Upper lobe of left lung (tissue), 6 donors: ENCODE data around the gene NVL. TPM values are rescaled to one million over a fixed set of nuclear protein-coding genes. Genes with fewer than 3 reads are reported as not detected.
"Not testable (repeated sequence)": the region's sequence is repeated elsewhere in the genome, so short reads cannot be mapped to it uniquely, and the experiment has no call there.

Experiments
- ATAC-seq, 2 donors: fragments of 200-7000 bp; cut with Tn5 transposase; one replicate each; pipeline ENCODE4 v1.9.1; 2022; ENCODE audit warnings: mild to moderate bottlenecking in 2 of 2, moderate library complexity in 2 of 2; ENCODE audit not compliant: low FRiP score in 2 of 2
- DNase-seq, 2 donors: peaks; one replicate each; pipeline ENCODE4 v3.0.0-alpha.2; 2019 to 2020
- H3K27ac ChIP-seq, 4 donors: fragments of 200-600 bp; sonication (generic); one replicate each; pipeline ENCODE4 v1.5.1; 2016 to 2019
- H3K27me3 ChIP-seq, 4 donors: fragments of 200-600 bp; sonication (generic); one replicate each; pipeline ENCODE4 v1.5.1; 2017 to 2019
- H3K36me3 ChIP-seq, 4 donors: fragments of 200-600 bp; sonication (generic); one replicate each; pipeline ENCODE4 v1.5.1; 2016 to 2019
- H3K4me1 ChIP-seq, 4 donors: fragments of 200-600 bp; sonication (generic); one replicate each; pipeline ENCODE4 v1.5.1; 2018 to 2019
- H3K4me3 ChIP-seq, 4 donors: fragments of 200-600 bp; sonication (generic); one replicate each; pipeline ENCODE4 v1.5.1; 2017 to 2019; ENCODE audit warnings: mild to moderate bottlenecking in 2 of 4, moderate library complexity in 1 of 4
- H3K9me3 ChIP-seq, 4 donors: fragments of 200-600 bp; sonication (generic); one replicate each; pipeline ENCODE4 v1.5.1; 2018 to 2019
- EP300 ChIP-seq, 4 donors: sonication (generic); formaldehyde crosslinking; IDR thresholded peaks; one replicate each; pipeline ENCODE4 v1.5.1; 2017; ENCODE audit warnings: antibody characterized with exemption in 4 of 4, control low read depth in 2 of 4
- POLR2A ChIP-seq, 4 donors: fragments of 450-650 bp; IDR thresholded peaks; one replicate each; pipeline ENCODE4 v1.5.1; 2016 to 2017; ENCODE audit warnings: antibody characterized with exemption in 4 of 4, mild to moderate bottlenecking in 2 of 4
- POLR2AphosphoS5 ChIP-seq, 2 donors: sonication (generic); formaldehyde crosslinking; IDR thresholded peaks; one replicate each; pipeline ENCODE4 v1.5.1; 2017; ENCODE audit warnings: antibody characterized with exemption in 2 of 2
- WGBS, 2 donors: methylation state at CpG; one replicate each; pipeline ENCODE4 v1.1.5; 2017 to 2018; 5-methylcytosine and 5-hydroxymethylcytosine counted together
- total RNA-seq, 6 donors: library from RNA; depleted of rRNA in 4 of 6; stranded (reverse); fragments of >200 nt in 4 of 6; gene quantifications; one replicate each; pipeline versions ENCODE4 v1.1.0 to v1.2.1, GENCODE V29; 2016 to 2021
- TF ChIP-seq, protein P1 (sequence below), 6 experiments: fragments of 450-650 bp in 4 of 6; fragments of 200-600 bp in 2 of 6; sonication (generic) in 2 of 6; IDR thresholded peaks; one replicate each; pipeline ENCODE4 v1.5.1; 2016 to 2019; ENCODE audit warnings: antibody characterized with exemption in 6 of 6
- donor health status: DM: no; HTN: no; CAD: no; lungs with moderate emphysema.
- donor health status: DM: no; HTN: yes; CAD: no; lungs with severe emphysema.

NVL gene
- total RNA-seq, 6 donors from 2014 or later: 20.2 to 56.6 (median 34.1) TPM

DNA sequence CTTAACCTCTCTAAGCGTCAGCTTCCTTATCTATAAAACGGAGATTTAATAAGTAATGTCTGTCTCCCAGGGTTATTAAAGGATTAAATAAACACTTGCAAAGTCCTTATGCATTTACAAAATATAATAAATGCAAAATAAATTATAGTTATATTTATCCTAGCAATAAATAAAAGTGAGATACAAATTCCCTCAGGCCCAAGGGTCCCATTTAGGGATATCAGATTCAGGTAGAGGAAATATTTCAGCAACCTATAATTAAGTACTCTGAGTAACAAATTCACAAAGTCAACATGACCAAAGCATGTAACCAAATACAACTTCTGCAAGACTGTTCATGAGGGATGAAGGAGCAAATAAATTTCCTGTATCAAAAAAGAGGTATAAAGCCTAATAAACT lies 17.9 kb downstream of the NVL start:
- DNase-seq (no peak), ATAC-seq (no peak)
- WGBS, 2 donors: 62 to 70% methylated on average over 2 of the region's 2 CpGs
- Histone ChIP-seq H3K4me3 (no peak overlapping the region), H3K27ac (no peak overlapping the region), H3K9me3 (no peaks in the 10 kb centered on the region), H3K4me1 (no peaks in the 10 kb centered on the region), H3K27me3 (no peaks in the 10 kb centered on the region), H3K36me3 (peaks cover 14 to 85% (median 29%) of the 10 kb centered on the region in 4 donors)
- no peak for TF ChIP-seq EP300 (IDR thresholded peaks at IDR 0.05)
- TF ChIP-seq, protein P1, sequence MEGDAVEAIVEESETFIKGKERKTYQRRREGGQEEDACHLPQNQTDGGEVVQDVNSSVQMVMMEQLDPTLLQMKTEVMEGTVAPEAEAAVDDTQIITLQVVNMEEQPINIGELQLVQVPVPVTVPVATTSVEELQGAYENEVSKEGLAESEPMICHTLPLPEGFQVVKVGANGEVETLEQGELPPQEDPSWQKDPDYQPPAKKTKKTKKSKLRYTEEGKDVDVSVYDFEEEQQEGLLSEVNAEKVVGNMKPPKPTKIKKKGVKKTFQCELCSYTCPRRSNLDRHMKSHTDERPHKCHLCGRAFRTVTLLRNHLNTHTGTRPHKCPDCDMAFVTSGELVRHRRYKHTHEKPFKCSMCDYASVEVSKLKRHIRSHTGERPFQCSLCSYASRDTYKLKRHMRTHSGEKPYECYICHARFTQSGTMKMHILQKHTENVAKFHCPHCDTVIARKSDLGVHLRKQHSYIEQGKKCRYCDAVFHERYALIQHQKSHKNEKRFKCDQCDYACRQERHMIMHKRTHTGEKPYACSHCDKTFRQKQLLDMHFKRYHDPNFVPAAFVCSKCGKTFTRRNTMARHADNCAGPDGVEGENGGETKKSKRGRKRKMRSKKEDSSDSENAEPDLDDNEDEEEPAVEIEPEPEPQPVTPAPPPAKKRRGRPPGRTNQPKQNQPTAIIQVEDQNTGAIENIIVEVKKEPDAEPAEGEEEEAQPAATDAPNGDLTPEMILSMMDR (IDR thresholded peaks at IDR 0.05): no peak
- no peak for TF ChIP-seq POLR2AphosphoS5 (IDR thresholded peaks at IDR 0.05)
- no peak for TF ChIP-seq POLR2A (IDR thresholded peaks at IDR 0.05)

- not testable (repeated sequence) for ATAC-seq, H3K27me3 ChIP-seq, H3K4me1 ChIP-seq, H3K4me3 ChIP-seq, H3K27ac ChIP-seq, H3K9me3 ChIP-seq, DNase-seq
- peaks cover 17 to 85% (median 30%) of the 10 kb centered on the region in 4 donors for H3K36me3 ChIP-seq
- WGBS, 2 donors: 100% methylated on average over 1 of the region's 1 CpG
These were observed 18.5 kb downstream of the NVL start for GRCh38 chr1:224311503-224311902.

DNA sequence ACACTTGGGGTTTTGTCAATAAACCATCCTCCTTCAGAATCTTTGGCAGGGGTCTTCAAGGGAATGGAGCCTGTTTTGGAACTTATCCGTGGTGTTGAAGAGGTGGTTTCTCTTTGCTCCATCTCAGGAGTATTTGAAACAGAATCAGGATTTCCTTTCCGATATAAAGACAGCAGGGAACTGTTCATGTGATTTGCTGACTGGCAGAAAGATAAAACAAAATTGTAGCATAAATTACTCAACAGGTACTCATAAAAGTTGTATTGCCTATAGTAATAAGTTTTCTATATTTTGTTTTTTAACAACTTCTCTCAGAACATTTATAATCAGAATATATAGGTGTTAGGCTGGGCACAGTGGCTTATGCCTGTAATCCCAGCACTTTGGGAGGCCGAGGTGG lies 21.9 kb downstream of the NVL start:
- Histone ChIP-seq H3K27me3 (no peaks in the 10 kb centered on the region), H3K4me3 (no peak overlapping the region), H3K36me3 (peaks cover 25 to 85% (median 38%) of the 10 kb centered on the region in 4 donors), H3K27ac (no peak overlapping the region), H3K9me3 (no peaks in the 10 kb centered on the region), H3K4me1 (peaks cover 0 to 4% (median 0%) of the 10 kb centered on the region in 4 donors)
- no peak for TF ChIP-seq POLR2AphosphoS5 (IDR thresholded peaks at IDR 0.05)
- TF ChIP-seq EP300 (IDR thresholded peaks at IDR 0.05): no peak
- TF ChIP-seq, protein P1 (IDR thresholded peaks at IDR 0.05): no peak
- TF ChIP-seq POLR2A (IDR thresholded peaks at IDR 0.05): no peak
- no peak for ATAC-seq
- no peak for DNase-seq
- 93 to 98% methylated on average over 3 of the region's 3 CpGs for WGBS, 2 donors

- TF ChIP-seq POLR2A (IDR thresholded peaks at IDR 0.05): no peak
- DNase-seq (no peak), ATAC-seq (no peak)
- no peaks in the 10 kb centered on the region for H3K9me3 ChIP-seq
- H3K36me3 ChIP-seq: peaks cover 37 to 94% (median 53%) of the 10 kb centered on the region in 4 donors
- H3K4me3 ChIP-seq: no peak overlapping the region
- no peaks in the 10 kb centered on the region for H3K27me3 ChIP-seq
- H3K4me1 ChIP-seq: peaks cover 0 to 4% (median 0%) of the 10 kb centered on the region in 4 donors
- H3K27ac ChIP-seq: no peak overlapping the region
- 64 to 73% methylated on average over 2 of the region's 2 CpGs for WGBS, 2 donors
These were observed 25.2 kb downstream of the NVL start for GRCh38 chr1:224304767-224305166.

DNA sequence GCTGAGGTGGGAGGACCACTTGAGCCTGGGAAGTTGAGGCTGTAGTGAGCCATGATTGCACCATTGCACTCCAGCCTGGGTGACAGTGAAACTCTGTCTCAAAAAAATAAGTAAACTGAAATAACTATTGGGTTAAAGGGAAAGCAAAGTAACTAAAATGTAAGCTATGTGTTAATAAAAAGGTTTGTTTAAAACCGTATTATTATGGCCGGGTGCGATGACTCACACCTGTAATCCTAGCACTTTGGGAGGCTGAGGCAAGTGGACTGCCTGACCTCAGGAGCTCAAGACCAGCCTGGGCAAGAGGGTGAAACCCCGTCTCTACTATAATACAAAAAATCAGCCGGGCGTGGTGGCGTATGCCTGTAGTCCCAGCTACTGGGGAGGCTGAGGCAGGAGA lies 27.0 kb downstream of the NVL start:
- ATAC-seq (no peak), DNase-seq (no peak)
- H3K27me3 ChIP-seq: no peaks in the 10 kb centered on the region
- no peak overlapping the region for H3K4me3 ChIP-seq
- no peaks in the 10 kb centered on the region for H3K9me3 ChIP-seq
- no peak overlapping the region for H3K27ac ChIP-seq
- 93 to 94% methylated on average over 7 of the region's 7 CpGs for WGBS, 2 donors
- TF ChIP-seq, protein P1 (IDR thresholded peaks at IDR 0.05): no peak
- no peak for TF ChIP-seq POLR2A (IDR thresholded peaks at IDR 0.05)
- TF ChIP-seq POLR2AphosphoS5 (IDR thresholded peaks at IDR 0.05): no peak
- TF ChIP-seq EP300 (IDR thresholded peaks at IDR 0.05): no peak
- H3K36me3 ChIP-seq: peaks cover 43 to 98% (median 63%) of the 10 kb centered on the region in 4 donors
- H3K4me1 ChIP-seq: peaks cover 0 to 4% (median 0%) of the 10 kb centered on the region in 4 donors

DNA sequence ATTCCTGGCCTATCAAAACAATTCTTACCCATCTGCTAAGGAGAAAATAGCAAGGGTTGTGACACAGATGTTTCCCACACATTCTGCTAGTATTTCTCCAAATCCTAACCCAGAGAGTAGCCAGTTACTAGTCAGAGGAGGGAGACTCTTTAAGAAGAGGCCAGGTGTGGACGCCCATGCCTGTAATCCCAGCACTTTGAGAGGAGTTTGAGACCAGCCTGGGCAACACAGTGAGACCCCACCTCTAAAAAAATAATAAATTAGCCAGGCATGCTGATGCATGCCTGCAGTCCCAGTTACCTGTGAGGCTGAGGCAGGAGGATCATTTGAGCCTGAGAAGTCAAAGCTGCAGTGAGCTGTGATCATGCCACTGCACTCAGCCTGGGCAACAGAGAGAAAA lies 28.6 kb downstream of the NVL start:
- Histone ChIP-seq H3K36me3 (peaks cover 39 to 92% (median 58%) of the 10 kb centered on the region in 4 donors), H3K4me3 (no peak overlapping the region), H3K27ac (no peak overlapping the region), H3K27me3 (no peaks in the 10 kb centered on the region), H3K4me1 (peaks cover 0 to 4% (median 0%) of the 10 kb centered on the region in 4 donors), H3K9me3 (no peaks in the 10 kb centered on the region)
- WGBS, 2 donors: 92 to 100% methylated on average over 1 of the region's 1 CpG
- no peak for ATAC-seq
- no peak for TF ChIP-seq EP300 (IDR thresholded peaks at IDR 0.05)
- TF ChIP-seq, protein P1 (IDR thresholded peaks at IDR 0.05): no peak
- TF ChIP-seq POLR2A (IDR thresholded peaks at IDR 0.05): no peak
- TF ChIP-seq POLR2AphosphoS5 (IDR thresholded peaks at IDR 0.05): no peak
- DNase-seq: no peak
